NOMO-1 (cell line): ENCODE results near the gene TPO.
"Not testable (repeated sequence)": the region's sequence is repeated elsewhere in the genome, so short reads cannot be mapped to it uniquely, and the experiment has no call there.

Experiments
- DNase-seq, 2 experiments: peaks; one replicate each; lab custom pipeline; 2025; ENCODE audit not compliant: unreplicated experiment in 2 of 2; lab: John Stamatoyannopoulos, UW

Gene TPO

DNA sequence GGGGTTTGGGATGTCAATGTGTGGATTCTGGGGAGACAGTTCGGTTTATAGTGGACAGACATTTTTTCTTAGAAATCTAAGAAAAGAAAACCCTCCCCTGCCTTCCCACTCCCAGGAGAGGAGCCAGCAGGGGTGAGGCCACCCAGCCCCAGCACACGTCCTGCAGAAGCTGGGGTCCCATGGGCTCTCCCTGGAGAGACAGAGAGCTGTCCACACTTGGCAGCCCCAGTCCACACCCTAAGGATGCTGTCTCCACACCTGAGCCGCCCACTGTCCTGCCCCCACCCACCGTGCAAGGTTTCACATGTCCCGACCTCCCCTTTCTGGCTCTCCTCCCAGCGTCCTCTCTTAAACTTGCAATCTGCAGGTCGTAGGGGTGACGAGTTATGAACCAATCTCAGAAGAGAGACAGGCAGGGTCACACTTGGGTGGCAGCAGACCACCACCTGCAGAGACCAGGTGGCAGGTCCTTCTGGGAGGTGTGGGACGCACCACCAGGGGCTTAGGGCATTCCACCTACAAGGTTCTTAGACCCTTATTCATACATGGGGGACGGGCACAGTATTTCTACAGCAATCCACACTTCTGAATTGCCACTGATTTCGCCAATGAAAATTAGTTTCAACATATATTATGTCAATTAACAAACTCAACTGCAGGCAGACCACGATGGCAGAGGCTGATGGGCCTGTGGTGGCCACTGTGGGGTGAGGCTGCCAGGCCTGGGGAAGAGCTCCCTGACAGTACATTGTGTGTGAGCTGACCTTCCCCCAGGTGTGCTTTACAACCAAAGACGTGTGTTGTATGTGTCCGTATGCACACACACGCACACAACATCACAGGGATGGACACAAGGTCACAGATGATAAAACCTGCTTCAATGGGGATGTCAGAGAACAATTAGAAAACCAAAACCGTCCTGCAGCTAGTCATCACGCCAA is 158.5 kb downstream of the TPO start:
- no peak for DNase-seq

- DNase-seq = no peak
Measured at GRCh38 chr2:1572638-1573037, 159.4 kb downstream of the TPO start.

GRCh38 chr2:1577846-1578245 is 164.6 kb downstream of the TPO start:
- DNase-seq = no peak

- DNase-seq = not testable (repeated sequence)
Measured at GRCh38 chr2:1581257-1581964, 168.1 kb downstream of the TPO start.

DNA sequence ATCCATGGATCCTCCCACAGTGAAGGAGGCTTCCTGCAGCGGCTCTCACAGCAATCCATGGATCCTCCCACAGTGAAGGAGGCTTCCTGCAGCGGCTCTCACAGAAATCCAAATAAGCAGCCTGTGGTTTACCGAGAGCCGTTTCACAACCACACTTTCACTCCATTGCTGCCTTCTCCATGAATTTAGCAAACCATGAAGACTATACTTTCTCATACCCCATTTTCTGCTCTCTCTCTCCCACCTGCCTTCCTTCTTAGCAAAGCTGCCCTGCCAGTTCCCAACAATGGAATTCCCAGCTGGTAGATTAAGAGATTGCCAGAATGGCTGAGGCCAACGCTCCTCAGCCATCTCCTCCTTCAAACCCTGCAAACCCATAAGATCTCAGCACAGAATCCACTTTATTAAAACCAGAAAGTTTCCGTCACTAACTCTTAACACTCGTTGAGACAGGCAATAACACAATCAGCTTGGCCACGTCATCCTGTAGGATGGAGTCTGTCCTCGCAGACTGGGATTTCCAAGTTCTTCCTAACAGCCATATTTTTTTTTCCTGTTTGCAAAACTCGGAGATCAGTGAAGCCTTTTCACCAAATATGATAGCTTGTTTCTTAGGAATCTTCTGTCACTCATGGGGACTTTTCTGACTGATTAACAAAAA is 168.8 kb downstream of the TPO start:
- DNase-seq = no peak

- DNase-seq = no peak
Measured at GRCh38 chr2:1582891-1583341, 169.7 kb downstream of the TPO start.

DNA sequence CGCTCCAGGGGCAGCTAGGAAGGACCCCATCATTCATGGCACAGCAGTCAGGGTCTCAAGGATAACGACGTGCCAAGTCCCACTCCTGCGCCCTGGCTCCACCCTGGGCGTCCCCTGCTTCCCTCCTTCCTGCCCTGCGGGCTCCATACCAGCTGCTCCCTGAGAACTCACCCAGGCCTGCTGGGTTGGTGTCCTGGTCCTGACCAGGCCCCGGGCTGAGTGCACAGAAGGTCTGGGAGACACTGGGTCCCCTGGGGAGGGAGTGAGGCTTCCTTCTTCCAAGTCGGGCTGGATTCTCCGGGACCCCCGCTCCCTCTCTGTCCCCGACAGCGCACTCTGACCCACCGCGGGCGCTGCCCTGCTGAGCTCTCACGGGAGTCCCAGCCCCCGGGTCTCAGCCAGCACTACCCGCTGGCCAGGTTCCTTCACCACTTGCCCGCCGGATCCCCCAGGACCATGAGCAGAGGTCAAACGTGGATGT is 170.8 kb downstream of the TPO start:
- DNase-seq = no peak

GRCh38 chr2:1584691-1585485 is 171.6 kb downstream of the TPO start:
- DNase-seq = no peak

GRCh38 chr2:1585635-1586034 is 172.4 kb downstream of the TPO start:
- DNase-seq = no peak

GRCh38 chr2:1586251-1586922 is 173.1 kb downstream of the TPO start:
- no peak for DNase-seq

- no peak for DNase-seq
Measured at GRCh38 chr2:1586923-1587840, 173.9 kb downstream of the TPO start.

DNA sequence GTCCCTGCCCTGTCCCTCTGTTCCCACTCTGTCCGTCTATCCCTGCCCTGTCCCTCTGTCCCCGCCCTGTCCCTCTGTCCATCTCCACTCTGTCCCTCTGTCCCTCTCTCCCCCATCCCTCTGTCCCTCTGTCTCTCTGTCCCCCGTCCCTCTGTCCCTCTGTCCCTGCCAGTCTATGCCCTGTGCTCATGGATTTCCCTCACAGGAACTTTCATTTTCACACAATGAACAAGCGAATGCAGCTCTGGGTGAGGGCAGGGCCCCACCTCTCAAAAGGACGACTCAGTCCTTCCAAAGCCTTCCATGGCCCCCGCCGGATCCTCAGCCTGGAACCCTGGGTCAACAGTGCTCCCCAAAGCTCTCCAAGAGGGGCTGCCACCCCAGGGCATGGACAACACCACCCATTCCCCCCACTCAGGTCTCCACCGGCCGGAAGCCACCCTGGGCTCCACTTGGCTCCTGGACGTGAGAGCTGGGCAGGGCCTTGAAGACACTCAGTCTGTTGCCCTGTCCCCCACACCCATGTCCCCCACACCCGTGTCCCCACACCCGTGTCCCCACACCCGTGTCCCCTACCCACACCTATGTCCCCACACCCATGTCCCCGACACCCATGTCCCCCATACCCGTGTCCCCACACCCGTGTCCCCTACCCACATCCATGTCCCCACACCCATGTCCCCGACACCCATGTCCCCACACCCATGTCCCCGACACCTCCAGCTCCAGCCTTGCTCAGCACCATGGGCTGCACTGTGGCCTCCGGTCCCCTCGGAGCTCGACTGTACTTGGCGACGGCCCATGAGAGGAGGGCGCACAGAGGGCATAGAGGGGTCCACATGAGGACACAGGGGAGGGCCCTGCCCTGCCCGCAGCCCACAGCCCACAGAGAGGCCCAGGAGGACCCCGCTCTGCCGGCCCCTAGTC is 175.1 kb downstream of the TPO start:
- no peak for DNase-seq

- DNase-seq = no peak
Measured at GRCh38 chr2:1588978-1589621, 175.8 kb downstream of the TPO start.

DNA sequence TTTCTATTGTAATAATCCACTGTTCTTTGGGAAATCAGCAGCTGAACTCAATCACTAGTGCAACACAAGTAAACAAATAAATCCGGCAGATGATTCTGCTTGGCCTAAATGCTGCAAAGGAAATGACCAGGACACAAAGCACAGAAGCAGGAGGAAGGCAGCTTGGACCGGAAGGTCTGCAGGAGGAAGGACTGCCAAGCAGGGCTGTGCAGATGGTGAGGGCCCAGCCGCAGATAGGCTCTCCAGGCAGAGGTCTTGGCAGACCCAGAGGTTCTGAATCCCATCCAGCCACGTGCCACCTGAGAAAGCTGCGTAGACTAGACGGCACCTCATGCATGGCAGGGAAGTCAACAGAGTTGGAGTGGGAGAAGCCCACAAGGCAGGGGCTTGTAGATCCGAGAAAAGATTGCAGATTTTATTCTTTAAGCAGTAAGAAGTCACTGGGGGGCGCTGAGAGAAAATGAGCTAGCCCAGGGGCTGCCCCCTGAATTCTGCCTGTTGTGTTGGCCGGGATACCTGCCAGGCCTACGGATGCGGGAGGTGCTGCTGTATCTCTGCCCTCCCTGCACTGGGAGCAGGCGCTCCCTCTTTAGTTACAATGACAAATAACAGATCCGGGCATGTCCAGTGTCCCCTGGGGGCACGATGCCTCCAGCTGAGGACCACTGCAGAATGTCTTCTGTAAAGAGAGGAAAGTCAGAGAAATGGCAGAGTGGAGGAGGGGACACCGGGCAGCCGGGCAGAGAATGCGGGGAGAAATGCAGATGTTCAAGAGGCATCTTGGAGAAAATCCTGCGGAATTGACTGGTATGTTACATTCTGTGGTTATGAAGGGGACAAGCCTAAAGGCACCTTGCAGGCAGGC is 177.6 kb downstream of the TPO start:
- no peak for DNase-seq

- DNase-seq = no peak
Measured at GRCh38 chr2:1591461-1591770, 178.2 kb downstream of the TPO start.
